Testis (tissue), 3 donors: Measurements from ENCODE around the gene STK38. TPM values are rescaled to one million over a fixed set of nuclear protein-coding genes. Genes with fewer than 3 reads are reported as not detected.

ENCODE experiments used
- DNase-seq: peaks from one replicate; pipeline ENCODE4 v3.0.0-alpha.2; 2019
- H3K27ac ChIP-seq, 2 donors: fragments of 200-600 bp; sonication (generic); one replicate each; pipeline ENCODE4 v1.5.1; 2019
- H3K27me3 ChIP-seq: fragments of 200-600 bp; sonication (generic); one replicate; pipeline ENCODE4 v1.5.1; 2019
- H3K36me3 ChIP-seq: fragments of 200-600 bp; sonication (generic); one replicate; pipeline ENCODE4 v1.5.1; 2017; ENCODE audit warnings: low read depth; ENCODE audit errors: missing control alignments
- H3K4me1 ChIP-seq: fragments of 200-600 bp; sonication (generic); one replicate; pipeline ENCODE4 v1.5.1; 2019
- H3K4me3 ChIP-seq, 2 donors: fragments of 200-600 bp; sonication (generic); one replicate each; pipeline ENCODE4 v1.5.1; 2017 to 2019
- H3K9me3 ChIP-seq: fragments of 200-600 bp; sonication (generic); one replicate; pipeline ENCODE4 v1.5.1; 2017
- CTCF ChIP-seq, 3 experiments: fragments of 450-650 bp in 2 of 3; fragments of 200-600 bp in 1 of 3; sonication (generic) in 1 of 3; IDR thresholded peaks; one replicate each; pipeline ENCODE4 v1.5.1; 2016 to 2019; ENCODE audit warnings: antibody characterized with exemption in 3 of 3, mild to moderate bottlenecking in 2 of 3, moderate library complexity in 1 of 3
- POLR2A ChIP-seq: fragments of 450-650 bp; IDR thresholded peaks from one replicate; pipeline ENCODE4 v1.6.1; 2017; ENCODE audit warnings: antibody characterized with exemption, mild to moderate bottlenecking, moderate library complexity
- WGBS, 2 donors: methylation state at CpG; one replicate each; pipeline ENCODE4 v1.1.5; 2018; 5-methylcytosine and 5-hydroxymethylcytosine counted together
- intact Hi-C: fragments of 100-400 bp; cut with DNase I; formaldehyde crosslinking; loops from one replicate; pipeline ENCODE4 v1.15.1; 2023; ENCODE audit warnings: low total_unique reads
- polyA plus RNA-seq: library from polyadenylated mRNA; stranded (reverse); fragments of 350-450 nt; fragmentation: Illumina TruSeq; extraction: RNeasy Lipid Tissue Mini Kit (QIAGEN cat#74804); gene quantifications from one replicate; pipeline ENCODE4 v1.2.3, GENCODE V29; 2014; ENCODE audit warnings: low read depth, low replicate concordance; ENCODE audit not compliant: insufficient read depth
- total RNA-seq, 2 donors: library from RNA; depleted of rRNA; stranded (reverse); fragments of >200 nt; gene quantifications; one replicate each; pipeline ENCODE4 v1.2.3, GENCODE V29; 2016

STK38 gene
- total and polyA plus RNA-seq, 3 donors from 2014 or later: 20.4 to 23.9 (median 22.0) TPM

GRCh38 chr6:36519352-36519751 lies 27.9 kb downstream of the STK38 start:
- Histone ChIP-seq H3K4me3 (no peak overlapping the region), H3K27ac (no peak overlapping the region), H3K27me3 (no peaks in the 10 kb centered on the region), H3K9me3 (no peaks in the 10 kb centered on the region), H3K36me3 (no peaks in the 10 kb centered on the region), H3K4me1 (no peaks in the 10 kb centered on the region)
- no peak for TF ChIP-seq POLR2A
- no peak for TF ChIP-seq CTCF (IDR thresholded peaks at IDR 0.05)
- no peak for DNase-seq
- intact Hi-C loops: no loop called here

- Histone ChIP-seq H3K9me3 (no peaks in the 10 kb centered on the region), H3K4me1 (no peaks in the 10 kb centered on the region), H3K27ac (peak overlapping the region in 1 of 2 donors; percentile 26), H3K4me3 (no peak overlapping the region), H3K27me3 (no peaks in the 10 kb centered on the region), H3K36me3 (no peaks in the 10 kb centered on the region)
- intact Hi-C loops: no loop called here
- DNase-seq: no peak
- TF ChIP-seq POLR2A (no peak), CTCF (IDR thresholded peaks at IDR 0.05) (no peak)
- WGBS, 2 donors: 65 to 73% methylated on average over 2 of the region's 2 CpGs
These were observed 29.9 kb downstream of the STK38 start for GRCh38 chr6:36517408-36517807.

GRCh38 chr6:36516988-36517387 lies 30.3 kb downstream of the STK38 start:
- no peaks in the 10 kb centered on the region for H3K36me3 ChIP-seq
- H3K9me3 ChIP-seq: no peaks in the 10 kb centered on the region
- H3K27me3 ChIP-seq: no peaks in the 10 kb centered on the region
- H3K4me1 ChIP-seq: no peaks in the 10 kb centered on the region
- TF ChIP-seq CTCF (IDR thresholded peaks at IDR 0.05) (no peak), POLR2A (no peak)
- H3K4me3 ChIP-seq: no peak overlapping the region
- no peak for DNase-seq
- intact Hi-C loops: no loop called here
- H3K27ac ChIP-seq: peak overlapping the region in 1 of 2 donors; percentile 47

- no peak for DNase-seq
- H3K27ac ChIP-seq: peak overlapping the region in 1 of 2 donors; percentile 47
- WGBS, 2 donors: 65 to 70% methylated on average over 4 of the region's 4 CpGs
- H3K27me3 ChIP-seq: no peaks in the 10 kb centered on the region
- H3K36me3 ChIP-seq: no peaks in the 10 kb centered on the region
- H3K4me1 ChIP-seq: no peaks in the 10 kb centered on the region
- intact Hi-C loops: no loop called here
- H3K4me3 ChIP-seq: no peak overlapping the region
- TF ChIP-seq CTCF (IDR thresholded peaks at IDR 0.05): no peak
- no peak for TF ChIP-seq POLR2A
- no peaks in the 10 kb centered on the region for H3K9me3 ChIP-seq
These were observed 30.7 kb downstream of the STK38 start for GRCh38 chr6:36516559-36516958.

GRCh38 chr6:36515844-36516243 lies 31.4 kb downstream of the STK38 start:
- no peaks in the 10 kb centered on the region for H3K36me3 ChIP-seq
- peak overlapping the region in 1 of 2 donors; percentile 47 for H3K27ac ChIP-seq
- no peaks in the 10 kb centered on the region for H3K27me3 ChIP-seq
- WGBS, 2 donors: 37 to 42% methylated on average over 3 of the region's 3 CpGs
- DNase-seq: no peak
- TF ChIP-seq POLR2A: no peak
- no peak for TF ChIP-seq CTCF (IDR thresholded peaks at IDR 0.05)
- intact Hi-C loops: no loop called here
- no peaks in the 10 kb centered on the region for H3K9me3 ChIP-seq
- H3K4me1 ChIP-seq: no peaks in the 10 kb centered on the region
- no peak overlapping the region for H3K4me3 ChIP-seq
